Gastrocnemius medialis (tissue), 4 donors: ENCODE measurements around the gene C17orf58.
"Not testable (repeated sequence)": the region's sequence is repeated elsewhere in the genome, so short reads cannot be mapped to it uniquely, and the experiment has no call there.

Experiments
- CTCF ChIP-seq, 5 experiments: fragments of 450-650 bp in 3 of 5; fragments of 200-600 bp in 2 of 5; sonication (generic) in 2 of 5; IDR thresholded peaks in 4 of 5; conservative IDR thresholded peaks in 1 of 5; 1 replicate in 4 of 5; 2 replicates in 1 of 5; pipeline ENCODE4 v1.5.1; 2016 to 2019; ENCODE audit warnings: antibody characterized with exemption in 5 of 5, mild to moderate bottlenecking in 3 of 5, moderate library complexity in 3 of 5
- POLR2A ChIP-seq, 2 donors: fragments of 450-650 bp; IDR thresholded peaks; one replicate each; pipeline ENCODE4 v1.6.1; 2017; ENCODE audit warnings: antibody characterized with exemption in 2 of 2, mild to moderate bottlenecking in 2 of 2, moderate library complexity in 2 of 2

- not testable (repeated sequence) for TF ChIP-seq CTCF (IDR thresholded peaks at IDR 0.05 in 4 of 5, conservative IDR thresholded peaks at IDR 0.05 in 1 of 5); POLR2A (IDR thresholded peaks at IDR 0.05)
These were observed 24.5 kb upstream of the C17orf58 start for GRCh38 chr17:68020791-68021190.
